Retinal pigment epithelial cell (primary cell): ENCODE results near the gene GAB2.

Experiments
- DNase-seq: peaks from one replicate; pipeline ENCODE4 v3.0.0-alpha.2; 2010; ENCODE audit warnings: low read depth
- H3K4me3 ChIP-seq: 2 replicates; pipeline ENCODE4 v1.5.1; 2011; ENCODE audit warnings: mild to moderate bottlenecking, low read length, control low read depth, moderate library complexity
- TF ChIP-seq, protein P1 (sequence below): conservative IDR thresholded peaks from 2 replicates; pipeline ENCODE4 v1.5.1; 2011; ENCODE audit warnings: low read depth, low read length, control low read depth, inconsistent platforms

The GAB2 gene

DNA sequence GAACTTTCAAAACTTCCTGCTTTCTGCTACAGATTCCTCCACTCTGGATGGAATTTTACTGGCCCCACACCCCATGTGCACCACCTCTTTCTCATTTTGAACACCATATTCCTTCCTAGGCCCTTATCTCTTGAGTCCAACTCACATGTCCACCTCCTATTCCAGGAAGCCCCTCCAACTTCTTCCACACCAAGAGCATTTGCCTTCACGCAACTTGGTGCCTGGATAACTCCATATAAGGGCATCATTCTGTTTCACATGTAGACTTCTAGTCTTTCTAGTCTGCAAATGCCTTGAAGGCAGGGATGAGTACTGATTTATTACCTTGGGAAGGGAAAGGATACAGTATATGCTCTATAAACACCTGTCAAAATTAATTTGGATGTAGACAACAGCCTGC, 17.5 kb downstream of the GAB2 start:
- DNase-seq: no peak
- no peak overlapping the region for H3K4me3 ChIP-seq
- TF ChIP-seq, protein P1, sequence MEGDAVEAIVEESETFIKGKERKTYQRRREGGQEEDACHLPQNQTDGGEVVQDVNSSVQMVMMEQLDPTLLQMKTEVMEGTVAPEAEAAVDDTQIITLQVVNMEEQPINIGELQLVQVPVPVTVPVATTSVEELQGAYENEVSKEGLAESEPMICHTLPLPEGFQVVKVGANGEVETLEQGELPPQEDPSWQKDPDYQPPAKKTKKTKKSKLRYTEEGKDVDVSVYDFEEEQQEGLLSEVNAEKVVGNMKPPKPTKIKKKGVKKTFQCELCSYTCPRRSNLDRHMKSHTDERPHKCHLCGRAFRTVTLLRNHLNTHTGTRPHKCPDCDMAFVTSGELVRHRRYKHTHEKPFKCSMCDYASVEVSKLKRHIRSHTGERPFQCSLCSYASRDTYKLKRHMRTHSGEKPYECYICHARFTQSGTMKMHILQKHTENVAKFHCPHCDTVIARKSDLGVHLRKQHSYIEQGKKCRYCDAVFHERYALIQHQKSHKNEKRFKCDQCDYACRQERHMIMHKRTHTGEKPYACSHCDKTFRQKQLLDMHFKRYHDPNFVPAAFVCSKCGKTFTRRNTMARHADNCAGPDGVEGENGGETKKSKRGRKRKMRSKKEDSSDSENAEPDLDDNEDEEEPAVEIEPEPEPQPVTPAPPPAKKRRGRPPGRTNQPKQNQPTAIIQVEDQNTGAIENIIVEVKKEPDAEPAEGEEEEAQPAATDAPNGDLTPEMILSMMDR: no peak

- no peak for DNase-seq
Observed at GRCh38 chr11:78399136-78399535, 18.5 kb downstream of the GAB2 start.

DNA sequence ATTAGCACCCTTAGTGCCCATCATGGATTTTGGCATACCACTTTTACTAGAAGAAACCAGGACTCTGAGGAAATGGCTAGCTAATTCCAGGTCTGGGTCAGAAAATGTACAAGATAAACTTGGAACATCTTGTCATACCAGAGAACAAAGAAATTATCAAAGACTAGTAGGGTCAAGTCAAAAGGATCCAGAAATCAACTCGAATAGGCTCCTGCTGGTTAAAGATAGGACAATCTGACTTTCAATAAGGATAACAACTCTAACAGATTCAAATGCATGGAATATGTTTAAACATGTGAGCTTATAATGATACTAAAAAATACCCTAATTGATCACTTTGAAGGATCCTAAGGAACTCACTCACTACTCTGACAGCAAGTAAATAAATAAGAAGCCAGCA, 18.9 kb downstream of the GAB2 start:
- H3K4me3 ChIP-seq: no peak overlapping the region
- TF ChIP-seq, protein P1: no peak
- no peak for DNase-seq

More at GRCh38 chr11:78399136-78399535, 18.5 kb downstream of the GAB2 start:
- TF ChIP-seq, protein P1: no peak
- no peak overlapping the region for H3K4me3 ChIP-seq

GRCh38 chr11:78397398-78397797, 20.2 kb downstream of the GAB2 start:
- TF ChIP-seq, protein P1: no peak
- H3K4me3 ChIP-seq: no peak overlapping the region
- DNase-seq: no peak

DNA sequence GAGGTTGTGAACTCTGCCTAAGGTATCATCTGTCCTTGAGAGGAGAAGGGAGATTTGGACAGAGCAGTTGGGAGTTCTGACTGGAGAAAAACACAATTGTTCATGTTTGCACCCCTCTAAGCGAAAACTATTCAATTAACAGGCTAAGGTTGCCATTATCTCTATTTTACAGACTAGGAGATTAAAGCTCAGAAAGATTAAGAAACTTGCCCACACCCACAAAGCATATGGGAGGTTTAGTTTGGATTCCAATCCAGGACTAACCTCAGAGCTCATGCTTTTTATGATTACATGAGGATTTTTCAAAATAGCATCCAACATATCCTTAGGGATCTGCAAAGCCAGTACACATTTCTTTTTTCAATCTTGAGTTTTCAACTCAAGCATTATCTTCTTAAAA, 22.0 kb downstream of the GAB2 start:
- no peak for DNase-seq
- TF ChIP-seq, protein P1: no peak
- H3K4me3 ChIP-seq: no peak overlapping the region

GRCh38 chr11:78392854-78393253, 24.8 kb downstream of the GAB2 start:
- no peak for DNase-seq
- TF ChIP-seq, protein P1: no peak
- H3K4me3 ChIP-seq: no peak overlapping the region

DNA sequence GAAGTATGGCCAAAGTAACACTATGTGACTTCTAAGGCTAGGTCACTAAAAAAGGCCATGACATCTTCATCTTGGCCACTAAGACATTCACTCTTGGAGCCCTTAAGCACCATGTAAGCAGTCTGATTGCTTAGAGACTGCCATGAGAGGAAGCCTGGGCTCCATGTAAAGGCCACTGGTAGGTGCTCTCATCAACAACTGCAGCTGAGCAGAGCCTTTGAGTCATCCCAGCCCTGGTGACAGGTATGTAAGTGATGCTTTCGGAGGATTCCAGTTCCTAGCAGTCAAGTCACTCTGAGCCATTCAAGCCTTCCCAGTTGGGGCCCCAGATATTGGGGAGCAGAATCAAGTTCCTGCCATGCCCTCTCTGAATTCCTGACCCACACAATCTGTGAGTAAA, 26.2 kb downstream of the GAB2 start:
- TF ChIP-seq, protein P1: no peak
- no peak for DNase-seq
- no peak overlapping the region for H3K4me3 ChIP-seq
